Parathyroid adenoma (tissue), 2 donors: ENCODE measurements around the gene LEKR1.

Source experiments
- H2AFZ ChIP-seq: fragments of 300-600 bp; sonication (generic); one replicate; pipeline ENCODE4 v1.7.0; 2017; ENCODE audit warnings: antibody characterized with exemption, mild to moderate bottlenecking
- H3K27ac ChIP-seq: fragments of 300-600 bp; sonication (generic); one replicate; pipeline ENCODE4 v1.7.0; 2017
- H3K27me3 ChIP-seq: fragments of 300-600 bp; sonication (generic); one replicate; pipeline ENCODE4 v1.7.0; 2017; ENCODE audit warnings: low read length; ENCODE audit not compliant: control insufficient read depth, insufficient read depth
- H3K36me3 ChIP-seq: fragments of 300-600 bp; sonication (generic); one replicate; pipeline ENCODE4 v1.7.0; 2017; ENCODE audit warnings: low read length; ENCODE audit not compliant: control insufficient read depth, insufficient read depth
- H3K4me1 ChIP-seq: fragments of 300-600 bp; sonication (generic); one replicate; pipeline ENCODE4 v1.7.0; 2017; ENCODE audit warnings: control low read depth
- H3K4me2 ChIP-seq: fragments of 300-600 bp; sonication (generic); one replicate; pipeline ENCODE4 v1.7.0; 2017; ENCODE audit warnings: low read length
- H3K4me3 ChIP-seq: fragments of 300-600 bp; sonication (generic); one replicate; pipeline ENCODE4 v1.7.0; 2017; ENCODE audit warnings: low read depth, low read length
- H3K79me2 ChIP-seq: fragments of 300-600 bp; sonication (generic); one replicate; pipeline ENCODE4 v1.7.0; 2017; ENCODE audit warnings: control low read depth
- H3K9ac ChIP-seq: fragments of 300-600 bp; sonication (generic); one replicate; pipeline ENCODE4 v1.7.0; 2017; ENCODE audit warnings: mild to moderate bottlenecking
- H3K9me3 ChIP-seq: fragments of 300-600 bp; sonication (generic); one replicate; pipeline ENCODE4 v1.7.0; 2017; ENCODE audit warnings: low read length; ENCODE audit not compliant: control insufficient read depth
- CTCF ChIP-seq: fragments of 300-600 bp; sonication (generic); IDR thresholded peaks from one replicate; pipeline ENCODE4 v1.7.0; 2017; ENCODE audit warnings: antibody characterized with exemption, mild to moderate bottlenecking
- donor health status: primary hyperparathyroidism.

The LEKR1 gene

GRCh38 chr3:157021679-157022078, 195.5 kb downstream of the LEKR1 start:
- Histone ChIP-seq H3K9ac (no peak overlapping the region), H3K4me2 (no peak overlapping the region), H3K27me3 (no peaks in the 10 kb centered on the region), H3K4me3 (no peak overlapping the region), H3K36me3 (no peaks in the 10 kb centered on the region), H3K4me1 (peaks cover 19% of the 10 kb centered on the region), H3K27ac (no peak overlapping the region), H3K9me3 (no peaks in the 10 kb centered on the region), H2AFZ (no peak overlapping the region), H3K79me2 (no peaks in the 10 kb centered on the region)
- TF ChIP-seq CTCF = no peak

GRCh38 chr3:157023226-157023625, 197.1 kb downstream of the LEKR1 start:
- no peaks in the 10 kb centered on the region for H3K36me3 ChIP-seq
- no peak overlapping the region for H3K4me3 ChIP-seq
- peak overlapping the region; percentile 36 for H3K27ac ChIP-seq
- peak overlapping the region; percentile 63 for H2AFZ ChIP-seq
- no peaks in the 10 kb centered on the region for H3K27me3 ChIP-seq
- TF ChIP-seq CTCF = no peak
- no peaks in the 10 kb centered on the region for H3K79me2 ChIP-seq
- peaks cover 28% of the 10 kb centered on the region for H3K4me1 ChIP-seq
- H3K4me2 ChIP-seq = no peak overlapping the region
- H3K9me3 ChIP-seq = no peaks in the 10 kb centered on the region
- H3K9ac ChIP-seq = no peak overlapping the region

GRCh38 chr3:157026091-157026490, 199.9 kb downstream of the LEKR1 start:
- TF ChIP-seq CTCF = no peak
- no peak overlapping the region for H3K9ac ChIP-seq

GRCh38 chr3:157027861-157028745, 201.9 kb downstream of the LEKR1 start:
- Histone ChIP-seq H3K9me3 (no peaks in the 10 kb centered on the region), H3K4me1 (peaks cover 27% of the 10 kb centered on the region), H3K9ac (no peak overlapping the region), H3K27me3 (no peaks in the 10 kb centered on the region), H3K4me2 (no peak overlapping the region), H2AFZ (peak overlapping the region; percentile 77), H3K36me3 (no peaks in the 10 kb centered on the region), H3K27ac (peak overlapping the region; percentile 9), H3K4me3 (no peak overlapping the region), H3K79me2 (no peaks in the 10 kb centered on the region)
- no peak for TF ChIP-seq CTCF

More at GRCh38 chr3:157026091-157026490, 199.9 kb downstream of the LEKR1 start:
- Histone ChIP-seq H3K36me3 (no peaks in the 10 kb centered on the region), H2AFZ (peak overlapping the region; percentile 31), H3K4me1 (peaks cover 30% of the 10 kb centered on the region), H3K9me3 (no peaks in the 10 kb centered on the region), H3K27me3 (no peaks in the 10 kb centered on the region), H3K4me2 (no peak overlapping the region), H3K27ac (no peak overlapping the region), H3K4me3 (no peak overlapping the region), H3K79me2 (no peaks in the 10 kb centered on the region)
